Ascending aorta (tissue), 2 donors: ENCODE measurements around the gene ZNF74. TPM values are rescaled to one million over a fixed set of nuclear protein-coding genes. Genes with fewer than 3 reads are reported as not detected.
"Not testable (repeated sequence)": the region's sequence is repeated elsewhere in the genome, so short reads cannot be mapped to it uniquely, and the experiment has no call there.

Experiments used
- DNase-seq, 2 donors: peaks; one replicate each; pipeline ENCODE4 v3.0.0-alpha.2; 2019; ENCODE audit warnings: low spot score in 2 of 2
- H3K27ac ChIP-seq, 2 donors: fragments of 200-600 bp; sonication (generic); one replicate each; pipeline ENCODE4 v1.5.1; 2016 to 2017; ENCODE audit warnings: mild to moderate bottlenecking in 1 of 2
- H3K27me3 ChIP-seq: fragments of 200-600 bp; sonication (generic); one replicate; pipeline ENCODE4 v1.5.1; 2017
- H3K36me3 ChIP-seq, 2 donors: fragments of 200-600 bp; sonication (generic); one replicate each; pipeline ENCODE4 v1.5.1; 2016
- H3K4me1 ChIP-seq, 2 donors: fragments of 200-600 bp; sonication (generic); one replicate each; pipeline ENCODE4 v1.5.1; 2016 to 2017; ENCODE audit warnings: mild to moderate bottlenecking in 1 of 2
- H3K4me3 ChIP-seq, 2 donors: fragments of 200-600 bp; sonication (generic); one replicate each; pipeline ENCODE4 v1.5.1; 2016 to 2017; ENCODE audit warnings: mild to moderate bottlenecking in 1 of 2
- H3K9me3 ChIP-seq, 2 donors: fragments of 200-600 bp; sonication (generic); one replicate each; pipeline ENCODE4 v1.5.1; 2016
- CTCF ChIP-seq, 3 experiments: fragments of 200-600 bp in 2 of 3; fragments of 450-650 bp in 1 of 3; sonication (generic) in 2 of 3; IDR thresholded peaks; one replicate each; pipeline ENCODE4 v1.5.1; 2016 to 2019; ENCODE audit warnings: antibody characterized with exemption in 3 of 3, mild to moderate bottlenecking in 1 of 3, moderate library complexity in 1 of 3
- intact Hi-C: fragments of 100-400 bp; cut with DNase I; formaldehyde crosslinking; loops from one replicate; pipeline ENCODE4 v1.15.1; 2023
- total RNA-seq: library from RNA; depleted of rRNA; stranded (reverse); fragments of >200 nt; gene quantifications from one replicate; pipeline ENCODE4 v1.1.0, GENCODE V29; 2016

The ZNF74 gene
- total RNA-seq, 1 donor from 2014 or later, result 28.9 TPM

- intact Hi-C loops, result no loop called here
- no peak for DNase-seq
- H3K4me1 ChIP-seq, result no peaks in the 10 kb centered on the region
- no peaks in the 10 kb centered on the region for H3K27me3 ChIP-seq
- no peak overlapping the region for H3K27ac ChIP-seq
- no peak overlapping the region for H3K4me3 ChIP-seq
- H3K9me3 ChIP-seq, result no peaks in the 10 kb centered on the region
- H3K36me3 ChIP-seq, result no peaks in the 10 kb centered on the region
- TF ChIP-seq CTCF (IDR thresholded peaks at IDR 0.05), result no peak
Observed at GRCh38 chr22:20414450-20414849, 20.5 kb downstream of the ZNF74 start.

GRCh38 chr22:20415241-20415640 lies 21.3 kb downstream of the ZNF74 start:
- DNase-seq, H3K9me3 ChIP-seq, H3K27me3 ChIP-seq, H3K4me3 ChIP-seq, intact Hi-C loops, H3K36me3 ChIP-seq, H3K27ac ChIP-seq, H3K4me1 ChIP-seq: not testable (repeated sequence)

- H3K9me3 ChIP-seq, intact Hi-C loops, DNase-seq, H3K36me3 ChIP-seq, H3K27me3 ChIP-seq, H3K4me1 ChIP-seq, H3K27ac ChIP-seq, H3K4me3 ChIP-seq: not testable (repeated sequence)
Observed at GRCh38 chr22:20415699-20416098, 21.7 kb downstream of the ZNF74 start.

- peak overlapping the region; percentile 38 to 62 for H3K4me3 ChIP-seq
- H3K4me1 ChIP-seq, result peaks cover 0 to 7% of the 10 kb centered on the region in 2 donors
- H3K9me3 ChIP-seq, result no peaks in the 10 kb centered on the region
- H3K27ac ChIP-seq, result peak overlapping the region; percentile 41 to 53
- no peaks in the 10 kb centered on the region for H3K36me3 ChIP-seq
- no peaks in the 10 kb centered on the region for H3K27me3 ChIP-seq
- TF ChIP-seq CTCF (IDR thresholded peaks at IDR 0.05), result peak; percentile 76 to 89 (median 78)
- intact Hi-C loops, result loop anchor here (1.0 to 2.0 kb wide), 4 partner anchors 20 to 279 kb away; no protein-coding TSS in a partner anchor
- DNase-seq, result peak in 1 of 2 donors; percentile 87
Observed at GRCh38 chr22:20418211-20418788, 24.3 kb downstream of the ZNF74 start.

- Histone ChIP-seq H3K4me3 (no peak overlapping the region), H3K36me3 (peaks cover 0 to 2% of the 10 kb centered on the region in 2 donors), H3K9me3 (no peaks in the 10 kb centered on the region), H3K27ac (no peak overlapping the region), H3K4me1 (peaks cover 5 to 20% of the 10 kb centered on the region in 2 donors), H3K27me3 (no peaks in the 10 kb centered on the region)
- DNase-seq, result no peak
- intact Hi-C loops, result loop anchor here (2.0 kb wide), 1 partner anchor 277 kb away; no protein-coding TSS in a partner anchor
- no peak for TF ChIP-seq CTCF (IDR thresholded peaks at IDR 0.05)
Observed at GRCh38 chr22:20419664-20419951, 25.7 kb downstream of the ZNF74 start.

- TF ChIP-seq CTCF (IDR thresholded peaks at IDR 0.05), result no peak
- no peak for DNase-seq
- intact Hi-C loops, result no loop called here
Observed at GRCh38 chr22:20420157-20420842, 26.3 kb downstream of the ZNF74 start.

More at GRCh38 chr22:20420157-20420842, 26.3 kb downstream of the ZNF74 start:
- Histone ChIP-seq H3K4me1 (peaks cover 5 to 21% of the 10 kb centered on the region in 2 donors), H3K27me3 (no peaks in the 10 kb centered on the region), H3K27ac (no peak overlapping the region), H3K36me3 (peaks cover 4 to 9% of the 10 kb centered on the region in 2 donors), H3K9me3 (no peaks in the 10 kb centered on the region), H3K4me3 (no peak overlapping the region)
